Raji (cell line): Measurements from ENCODE around the gene XIST.

Source experiments
- POLR2A ChIP-seq: IDR thresholded peaks from 2 replicates; pipeline ENCODE4 v1.6.1; 2011; ENCODE audit warnings: low read depth, low read length, control low read depth; ENCODE audit not compliant: insufficient read depth

XIST gene

DNA sequence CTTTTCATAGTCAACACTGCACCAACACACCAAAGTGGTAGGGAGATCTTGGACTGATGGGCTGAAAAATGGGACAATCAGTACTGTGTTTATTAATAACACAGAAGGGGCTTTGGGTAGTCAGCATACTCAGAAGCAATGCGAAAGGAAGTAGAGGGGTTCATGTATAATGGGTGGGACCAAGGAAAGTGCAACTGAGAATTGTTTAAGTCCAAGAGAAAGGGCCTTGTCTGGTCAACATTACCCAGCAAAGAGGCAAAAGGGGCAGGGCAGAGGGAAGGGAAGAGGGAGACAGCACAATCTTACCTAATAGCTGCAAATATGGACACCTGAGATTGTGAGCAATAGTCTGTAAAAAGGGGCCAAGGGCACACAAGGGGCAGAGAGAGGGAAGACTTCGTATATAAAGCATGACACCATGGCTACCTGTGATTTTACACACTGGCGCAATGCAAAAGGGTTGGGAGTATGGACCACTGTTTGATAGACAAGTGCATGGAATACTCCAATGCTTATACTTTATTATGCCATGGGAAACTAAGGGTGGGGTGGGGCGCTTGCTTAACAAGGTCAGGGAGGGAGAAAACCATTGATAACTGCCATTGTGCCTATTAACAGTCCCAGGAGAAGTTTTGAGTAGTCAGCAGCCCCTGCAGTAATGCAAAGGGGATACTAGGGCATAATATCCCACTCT is 9.8 kb downstream of the XIST start:
- no peak for TF ChIP-seq POLR2A

DNA sequence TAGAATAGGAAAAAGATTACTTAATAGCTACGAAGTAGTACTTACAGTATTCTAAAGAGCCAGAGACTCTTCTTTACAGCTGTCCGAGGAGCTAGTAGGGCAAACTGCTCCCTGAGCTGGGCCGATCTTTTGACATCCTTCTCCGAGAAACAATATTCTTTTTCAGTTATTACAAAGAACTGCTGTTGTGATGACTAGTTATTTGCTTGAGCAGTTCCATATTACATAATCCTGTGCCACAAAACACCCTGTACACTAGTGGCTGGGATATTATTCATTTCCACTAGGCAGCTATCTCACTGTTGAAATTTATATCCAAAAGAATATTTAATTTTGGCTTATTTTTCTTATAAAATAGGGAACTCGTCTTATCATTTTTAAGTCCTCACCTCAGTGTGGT is 11.2 kb downstream of the XIST start:
- no peak for TF ChIP-seq POLR2A

DNA sequence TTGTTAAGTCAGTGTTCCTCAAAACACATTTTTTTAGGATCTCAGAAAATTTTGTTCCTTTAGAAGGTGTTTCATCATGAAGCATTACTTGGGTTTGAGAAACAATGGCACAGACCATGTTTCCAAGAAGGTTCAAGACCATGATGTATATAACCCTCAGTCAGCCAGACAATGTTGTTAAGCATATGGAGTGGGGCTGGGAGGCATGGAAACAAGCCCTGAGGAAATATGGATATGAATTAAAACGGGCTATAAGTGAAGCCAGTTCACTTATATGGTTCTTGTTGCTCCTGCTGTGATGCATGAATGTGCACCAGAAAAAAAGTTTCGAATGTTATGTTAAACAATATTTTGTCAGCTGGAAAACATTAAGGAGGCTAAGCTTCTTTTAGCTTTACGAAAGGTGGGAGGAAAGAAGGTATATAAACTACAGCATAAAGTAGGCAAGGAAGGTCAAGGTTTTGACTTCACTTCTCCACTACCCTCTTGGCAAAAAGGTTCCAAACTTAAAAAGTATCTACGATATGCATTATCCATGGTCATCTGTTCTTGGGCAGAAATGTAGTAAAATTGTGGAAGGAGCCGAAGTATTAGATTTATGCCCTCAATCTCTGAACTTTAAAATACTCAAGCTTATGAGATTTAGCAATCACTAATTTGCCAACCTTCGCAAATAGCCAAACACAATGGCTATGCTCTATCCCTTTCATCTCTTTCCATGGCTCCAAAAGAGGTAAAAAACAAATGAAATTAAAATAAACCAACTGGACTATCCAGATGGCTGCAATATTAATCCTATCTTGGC is 12.2 kb downstream of the XIST start:
- TF ChIP-seq POLR2A: no peak

DNA sequence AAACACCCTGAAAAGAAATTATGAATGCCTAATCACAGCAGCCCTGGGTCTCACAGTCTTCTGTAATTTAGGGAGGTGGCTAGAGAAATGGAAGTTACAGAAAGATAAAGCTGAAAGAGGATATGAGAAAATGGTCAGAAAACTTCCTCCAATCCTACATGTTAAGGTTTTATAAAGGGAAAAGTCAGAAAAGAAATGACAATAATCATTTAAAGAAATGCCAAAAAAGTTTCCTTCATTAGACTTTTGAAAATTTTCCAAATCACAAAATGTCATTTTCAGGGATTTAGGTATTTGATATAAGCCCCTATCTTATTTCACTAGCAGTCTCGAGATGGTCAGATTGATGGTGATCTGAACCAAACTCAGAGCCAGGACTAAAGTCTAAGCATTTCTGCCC is 13.4 kb downstream of the XIST start:
- TF ChIP-seq POLR2A: no peak

DNA sequence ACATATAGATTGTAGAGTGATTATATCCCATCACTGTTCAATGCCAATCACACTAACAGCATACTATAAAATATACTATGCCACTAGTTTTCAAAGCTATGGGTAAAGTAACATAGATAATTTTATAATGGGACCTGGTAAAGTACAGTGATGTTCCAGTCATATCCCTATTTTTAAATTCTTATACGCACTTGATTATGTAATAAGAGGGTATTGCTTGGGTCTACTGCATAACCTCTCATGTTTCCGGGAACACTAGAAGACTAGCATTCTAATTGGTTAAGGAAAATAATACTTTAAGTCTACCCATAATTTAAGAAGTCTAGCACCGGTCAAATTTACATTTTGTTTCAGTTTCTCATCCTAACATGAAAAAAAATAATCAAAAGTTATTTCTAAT is 14.4 kb downstream of the XIST start:
- no peak for TF ChIP-seq POLR2A

DNA sequence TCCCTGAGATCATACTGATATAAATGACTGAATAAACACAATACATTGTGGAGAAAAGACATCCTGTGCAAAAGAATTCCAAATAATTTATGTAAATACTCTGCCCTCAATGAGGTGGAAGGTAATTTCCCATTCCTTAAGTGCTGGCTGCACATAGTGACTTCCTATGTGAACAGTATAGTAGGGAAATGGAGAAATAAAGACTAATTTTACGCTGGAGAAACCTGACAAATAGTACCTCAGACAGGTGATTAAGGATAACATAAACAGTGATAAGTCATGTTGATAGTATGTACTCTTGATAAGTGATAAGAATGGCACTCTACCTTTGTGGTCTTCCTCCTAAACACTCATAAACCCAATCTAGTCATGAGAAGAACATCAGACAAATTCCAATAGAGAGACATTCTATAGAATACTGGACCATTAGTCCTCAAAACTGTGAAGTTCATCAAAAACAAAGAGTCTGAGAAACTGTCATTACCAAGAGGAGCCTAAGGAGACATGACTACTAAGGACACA is 15.5 kb downstream of the XIST start:
- no peak for TF ChIP-seq POLR2A

DNA sequence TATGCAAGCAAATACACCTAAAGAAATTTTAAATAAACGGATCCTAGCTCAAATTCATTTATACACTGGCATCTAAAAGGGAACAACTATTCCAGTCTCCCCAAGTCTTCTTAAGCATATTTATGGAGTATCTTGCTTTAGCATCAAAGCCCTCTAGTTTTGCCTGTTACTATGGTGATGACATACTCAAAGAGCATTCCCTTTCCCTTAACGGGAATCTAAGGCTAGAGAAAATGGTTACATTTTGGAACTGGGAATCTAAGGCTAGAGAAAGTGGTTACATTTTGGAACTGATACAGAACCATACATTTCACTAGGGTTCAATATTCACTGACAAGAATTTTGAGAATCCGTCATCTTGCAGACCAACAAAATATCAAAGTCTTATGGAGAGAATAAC is 18.3 kb downstream of the XIST start:
- TF ChIP-seq POLR2A: no peak

DNA sequence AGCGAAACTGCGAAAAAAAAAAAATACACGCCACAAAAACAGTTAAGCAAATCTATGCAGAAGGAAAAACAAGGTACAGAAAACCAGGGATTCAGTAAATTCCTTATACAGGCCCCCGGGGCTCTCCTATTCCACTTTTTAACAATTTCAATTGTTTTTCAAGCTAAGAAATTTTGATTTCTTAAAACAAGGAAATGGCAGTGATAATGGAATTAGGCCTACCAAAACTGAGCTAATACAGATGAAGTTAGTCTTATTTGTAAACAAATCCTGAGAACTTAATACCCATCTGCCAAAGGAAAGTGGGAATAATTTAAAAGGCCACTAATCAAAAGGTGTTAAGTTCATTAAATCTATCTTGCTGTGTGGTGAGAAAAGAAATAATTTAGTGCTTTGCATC is 20.2 kb downstream of the XIST start:
- TF ChIP-seq POLR2A: no peak

DNA sequence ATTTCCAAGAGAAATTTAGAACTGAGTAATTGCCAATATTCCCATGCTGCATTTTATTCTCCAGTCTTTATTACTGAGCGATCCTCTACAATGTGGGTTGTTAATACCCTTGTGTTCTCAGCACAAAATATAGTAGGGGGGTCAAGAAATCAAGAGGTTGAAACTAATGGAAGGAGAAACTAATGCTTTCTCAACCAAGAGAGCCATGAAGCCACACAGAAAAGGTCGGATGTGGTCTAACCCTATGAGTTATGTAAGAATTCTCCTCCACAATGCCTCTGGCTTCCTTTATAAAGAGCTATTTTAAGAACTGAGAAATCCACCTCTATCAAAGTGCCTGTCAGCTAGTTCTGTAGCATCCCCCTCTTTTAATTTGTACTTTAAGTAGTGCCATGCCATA is 21.0 kb downstream of the XIST start:
- no peak for TF ChIP-seq POLR2A

DNA sequence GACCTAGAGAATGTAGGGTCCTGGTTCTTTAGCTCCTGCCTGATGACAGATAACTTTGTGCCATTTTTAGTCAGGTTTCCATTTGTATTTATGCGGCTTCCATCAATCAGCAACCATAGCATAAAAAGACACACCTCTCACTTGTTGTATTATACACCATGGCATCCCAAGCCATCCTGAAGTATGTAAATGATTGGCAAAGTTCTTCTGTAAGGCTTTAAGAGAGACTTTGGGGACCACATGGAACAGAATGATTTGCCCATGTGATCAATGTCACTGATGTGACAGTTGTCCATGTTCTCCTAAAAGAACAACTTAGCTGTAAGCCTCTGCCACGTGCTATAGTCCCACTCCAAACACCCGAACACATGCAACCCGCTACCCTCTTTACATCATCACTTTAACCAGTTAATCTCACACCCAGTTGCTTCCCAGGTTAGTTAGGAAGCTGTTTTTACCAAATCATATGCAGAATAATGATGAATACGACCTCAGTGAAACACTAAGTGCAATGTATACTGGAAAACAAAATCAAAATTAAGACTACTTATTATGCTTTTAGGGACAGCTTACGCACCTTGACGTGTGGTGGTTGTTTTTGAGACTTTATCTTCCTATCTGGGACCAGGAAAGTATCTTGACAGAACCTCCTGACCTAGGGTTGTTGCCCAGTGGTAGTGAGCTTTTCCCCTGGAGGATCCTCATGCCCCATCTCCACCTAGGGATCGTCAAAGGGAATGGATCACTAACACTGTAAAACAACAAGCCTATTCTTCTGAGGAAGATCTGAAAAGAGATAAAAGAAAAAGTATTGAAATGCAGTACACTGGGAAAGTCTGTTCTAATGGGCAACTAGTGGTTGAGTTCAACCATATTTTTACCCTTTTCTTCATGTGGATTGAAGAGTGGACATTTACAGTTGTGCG is 21.8 kb downstream of the XIST start:
- TF ChIP-seq POLR2A: no peak

DNA sequence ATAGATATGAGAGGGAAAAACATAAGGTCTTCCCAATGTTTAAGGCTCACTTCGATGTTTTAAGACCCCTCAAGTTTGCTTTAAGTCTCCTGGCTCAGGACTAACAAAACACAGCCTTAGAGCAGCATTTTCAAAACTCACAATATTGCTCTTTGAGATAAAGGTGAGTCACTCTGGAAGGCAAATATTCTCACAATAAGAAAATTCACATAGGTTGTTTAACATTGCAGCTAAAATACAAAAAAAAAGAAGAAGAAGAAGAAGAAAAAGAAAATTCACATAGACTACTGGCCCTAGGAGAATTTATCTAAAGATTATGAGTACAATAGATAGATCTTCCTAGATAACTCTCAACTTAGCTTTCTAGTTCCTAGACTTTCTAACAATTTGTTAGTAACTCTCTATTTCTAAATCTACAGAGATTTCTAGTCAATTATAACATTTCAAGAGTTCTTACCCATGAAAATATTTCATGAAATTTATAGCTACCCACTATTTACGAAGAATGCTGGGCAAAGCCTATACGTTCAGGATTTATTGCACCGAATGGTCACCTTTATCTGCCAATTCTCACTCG is 22.5 kb downstream of the XIST start:
- TF ChIP-seq POLR2A: no peak

DNA sequence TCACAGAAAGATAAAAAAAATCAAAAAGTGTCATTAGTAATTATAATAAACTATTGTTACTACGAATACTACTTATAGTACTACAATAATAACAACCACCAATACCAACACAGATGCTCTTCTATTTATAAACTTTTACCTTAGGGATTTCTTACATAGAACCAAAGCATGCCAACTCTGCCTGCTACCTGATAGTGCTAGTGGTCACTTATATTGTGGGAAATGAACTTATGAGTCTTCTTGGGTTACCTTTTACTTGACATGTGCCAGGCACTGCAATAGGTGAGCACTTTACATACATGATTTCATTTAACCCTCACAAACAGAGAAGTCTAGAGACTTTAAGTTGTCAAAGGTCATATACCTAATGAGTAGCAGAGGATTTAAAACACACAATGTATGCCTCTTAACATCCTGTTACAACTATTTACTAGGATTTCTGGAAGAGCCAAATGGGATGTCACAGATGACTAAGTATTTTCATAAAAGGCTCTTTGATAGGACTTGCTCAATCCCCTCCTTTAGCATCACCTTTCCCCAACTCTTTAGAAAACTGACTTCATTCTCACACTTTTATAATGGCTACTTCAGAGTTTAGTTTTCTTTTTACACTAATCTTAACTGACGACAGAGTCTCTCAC is 24.3 kb downstream of the XIST start:
- TF ChIP-seq POLR2A: no peak

DNA sequence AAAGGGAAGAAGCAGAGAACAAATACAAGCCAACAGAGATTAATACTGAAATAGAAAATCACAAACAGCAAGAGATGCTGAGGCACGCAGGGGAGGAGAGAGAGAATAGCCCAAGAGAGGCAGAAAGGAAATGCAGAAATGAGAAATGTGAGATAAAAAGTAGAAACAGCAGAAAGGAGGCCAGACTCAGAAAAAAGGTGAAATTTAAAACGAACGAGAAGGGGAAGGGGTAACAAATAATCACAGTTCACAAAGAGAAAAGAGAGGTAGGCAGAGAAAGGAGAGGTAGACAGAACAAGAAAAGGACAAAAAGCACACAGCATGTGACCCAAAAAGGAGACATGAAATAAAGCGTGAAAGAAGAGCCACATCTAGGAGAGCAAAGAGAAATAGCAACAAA is 25.1 kb downstream of the XIST start:
- TF ChIP-seq POLR2A: no peak

DNA sequence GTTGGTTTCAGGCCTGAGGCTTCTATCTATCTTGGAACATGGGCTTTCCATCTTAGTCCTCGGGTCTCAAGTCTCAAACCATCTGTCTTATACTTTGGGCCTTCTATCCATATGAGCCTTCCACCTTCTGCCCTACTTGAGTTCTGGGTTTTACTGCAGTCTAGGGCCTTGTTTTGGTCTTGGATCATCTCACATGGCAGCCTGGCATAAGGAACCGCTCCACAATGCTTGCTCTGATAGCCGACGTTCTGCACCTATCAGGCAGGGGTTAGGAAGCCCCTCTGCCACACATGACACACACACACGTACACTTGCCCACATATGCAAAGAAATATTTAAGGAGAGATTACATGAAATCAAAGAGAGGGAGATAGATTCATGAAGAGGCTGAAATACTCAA is 25.5 kb downstream of the XIST start:
- TF ChIP-seq POLR2A: no peak
